ENCODE data around the gene ADGRA3. TPM values are rescaled to one million over a fixed set of nuclear protein-coding genes. Genes with fewer than 3 reads are reported as not detected.

The ADGRA3 gene
- total RNA-seq, 1 experiment from 2014 or later, result 29.0 TPM

GRCh38 chr4:22493523-22493922 is 22.3 kb downstream of the ADGRA3 start:
- no peaks in the 10 kb centered on the region for H3K9me3 ChIP-seq (ENCODE audit: low read length)
- ChIA-PET POLR2A (ENCODE audit: unreplicated experiment) (no interaction called here), CTCF (no interaction called here)
- H3K27ac ChIP-seq (ENCODE audit: low read length), result no peak overlapping the region
- no TSS peak for BruUV-seq (replicated peaks)
- DNase-seq (peak; percentile 43), ATAC-seq (no peak)
- no peaks in the 10 kb centered on the region for H3K36me3 ChIP-seq (ENCODE audit: low read depth, low read length)
- intact Hi-C loops (cut with micrococcal nuclease), result no loop called here
- H4K20me1 ChIP-seq (ENCODE audit: low read length), result 0 out of 2 replicates have a peak, but pooled peaks cover 3% of the 10 kb centered on the region
- TF ChIP-seq EZH2phosphoT487 (IDR thresholded peaks at IDR 0.05; ENCODE audit: borderline replicate concordance, low read length), result no peak
- no peak for TF ChIP-seq EZH2 (IDR thresholded peaks at IDR 0.05; ENCODE audit: low read length, unreplicated experiment)
- TF ChIP-seq CTCF (conservative IDR thresholded peaks at IDR 0.05; ENCODE audit: low read depth, low read length), result no peak
- no peak overlapping the region for H3K4me2 ChIP-seq (ENCODE audit: low read length)
- H3K27me3 ChIP-seq (ENCODE audit: low read length), result no peaks in the 10 kb centered on the region
- H3K9ac ChIP-seq (ENCODE audit: low read length), result no peak overlapping the region
- no peaks in the 10 kb centered on the region for H3F3A ChIP-seq (ENCODE audit: low read length, unreplicated experiment)
- no peaks in the 10 kb centered on the region for H3K9me2 ChIP-seq (replicated peaks; ENCODE audit: low read length)
- H3K4me3 ChIP-seq (ENCODE audit: low read length), result no peak overlapping the region
- H2AFZ ChIP-seq (ENCODE audit: low read length), result no peak overlapping the region
- H3K79me2 ChIP-seq (ENCODE audit: low read length), result peaks cover 89% of the 10 kb centered on the region
- no peaks in the 10 kb centered on the region for H3K4me1 ChIP-seq (ENCODE audit: insufficient read depth, low read length)

- CTCF ChIA-PET, result no interaction called here
These were observed 22.9 kb downstream of the ADGRA3 start for GRCh38 chr4:22492987-22493386.

More at GRCh38 chr4:22492987-22493386, 22.9 kb downstream of the ADGRA3 start:
- TF ChIP-seq EZH2 (IDR thresholded peaks at IDR 0.05; ENCODE audit: low read length, unreplicated experiment) (no peak), CTCF (conservative IDR thresholded peaks at IDR 0.05; ENCODE audit: low read depth, low read length) (no peak), EZH2phosphoT487 (IDR thresholded peaks at IDR 0.05; ENCODE audit: borderline replicate concordance, low read length) (no peak)
- Histone ChIP-seq H3K9me2 (replicated peaks; ENCODE audit: low read length) (no peaks in the 10 kb centered on the region), H2AFZ (ENCODE audit: low read length) (no peak overlapping the region), H3K36me3 (ENCODE audit: low read depth, low read length) (no peaks in the 10 kb centered on the region), H3K4me2 (ENCODE audit: low read length) (no peak overlapping the region), H3K27me3 (ENCODE audit: low read length) (no peaks in the 10 kb centered on the region), H3K9ac (ENCODE audit: low read length) (no peak overlapping the region), H3K4me1 (ENCODE audit: insufficient read depth, low read length) (no peaks in the 10 kb centered on the region), H3K9me3 (ENCODE audit: low read length) (no peaks in the 10 kb centered on the region), H4K20me1 (ENCODE audit: low read length) (0 out of 2 replicates have a peak, but pooled peaks cover 3% of the 10 kb centered on the region), H3F3A (ENCODE audit: low read length, unreplicated experiment) (no peaks in the 10 kb centered on the region), H3K4me3 (ENCODE audit: low read length) (no peak overlapping the region), H3K27ac (ENCODE audit: low read length) (no peak overlapping the region), H3K79me2 (ENCODE audit: low read length) (peaks cover 89% of the 10 kb centered on the region)
- intact Hi-C loops (cut with micrococcal nuclease), result no loop called here
- POLR2A ChIA-PET (ENCODE audit: unreplicated experiment), result no interaction called here
- DNase-seq (no peak), ATAC-seq (no peak)
- BruUV-seq (replicated peaks), result no TSS peak
